ENCODE data around the gene PDAP1. TPM values are rescaled to one million over a fixed set of nuclear protein-coding genes. Genes with fewer than 3 reads are reported as not detected.
A peak's percentile ranks its signal among the peaks of the same experiment; 100 is the strongest.
"Not testable (repeated sequence)": the region's sequence is repeated elsewhere in the genome, so short reads cannot be mapped to it uniquely, and the experiment has no call there.

Gene PDAP1
- total and polyA plus RNA-seq, 2 donors from 2014 or later, result 84.7 to 119 TPM

GRCh38 chr7:99380823-99381663 lies 27.4 kb downstream of the PDAP1 start:
- Histone ChIP-seq H3K9ac (ENCODE audit: low read length in 3 of 3) (no peak overlapping the region), H3K9me3 (ENCODE audit: control insufficient read depth in 2 of 3, insufficient read depth in 1 of 3, low read length in 3 of 3) (no peaks in the 10 kb centered on the region), H3K36me3 (ENCODE audit: control insufficient read depth in 2 of 3, insufficient read depth in 3 of 3, low read length in 3 of 3) (no peaks in the 10 kb centered on the region), H3K4me3 (ENCODE audit: low read length in 3 of 3) (no peak overlapping the region), H3K27me3 (ENCODE audit: control insufficient read depth, insufficient read depth, low read length) (no peaks in the 10 kb centered on the region), H3K27ac (ENCODE audit: low read depth in 2 of 2, low read length in 2 of 2) (peak overlapping the region; percentile 41 to 60), H3K4me1 (ENCODE audit: control insufficient read depth in 2 of 3, insufficient read depth in 2 of 3, low read depth in 1 of 3, low read length in 3 of 3) (peaks cover 0 to 27% (median 0%) of the 10 kb centered on the region in 3 donors)
- no peak for FAIRE-seq
- intact Hi-C loops (cut with DNase I), result no loop called here
- peak in 1 of 5 donors; percentile 83 for DNase-seq
- no peak for TF ChIP-seq CTCF (IDR thresholded peaks at IDR 0.05; ENCODE audit: borderline replicate concordance, extremely low read depth, insufficient read depth)

GRCh38 chr7:99380032-99380822 lies 28.2 kb downstream of the PDAP1 start:
- intact Hi-C loops (cut with DNase I), result no loop called here
- DNase-seq (peak in 2 of 5 donors; percentile 21 to 51), FAIRE-seq (no peak)
- Histone ChIP-seq H3K9me3 (ENCODE audit: control insufficient read depth in 2 of 3, insufficient read depth in 1 of 3, low read length in 3 of 3) (no peaks in the 10 kb centered on the region), H3K27me3 (ENCODE audit: control insufficient read depth, insufficient read depth, low read length) (no peaks in the 10 kb centered on the region), H3K27ac (ENCODE audit: low read depth in 2 of 2, low read length in 2 of 2) (peak overlapping the region; percentile 72 to 82), H3K36me3 (ENCODE audit: control insufficient read depth in 2 of 3, insufficient read depth in 3 of 3, low read length in 3 of 3) (no peaks in the 10 kb centered on the region), H3K4me1 (ENCODE audit: control insufficient read depth in 2 of 3, insufficient read depth in 2 of 3, low read depth in 1 of 3, low read length in 3 of 3) (peaks cover 0 to 28% (median 0%) of the 10 kb centered on the region in 3 donors), H3K4me3 (ENCODE audit: low read length in 3 of 3) (no peak overlapping the region), H3K9ac (ENCODE audit: low read length in 3 of 3) (peak overlapping the region in 1 of 3 donors; percentile 19)
- TF ChIP-seq CTCF (IDR thresholded peaks at IDR 0.05; ENCODE audit: borderline replicate concordance, extremely low read depth, insufficient read depth), result no peak

GRCh38 chr7:99379693-99380031 lies 28.7 kb downstream of the PDAP1 start:
- not testable (repeated sequence) for H3K27me3 ChIP-seq (ENCODE audit: control insufficient read depth, insufficient read depth, low read length)

GRCh38 chr7:99379043-99379577 lies 29.3 kb downstream of the PDAP1 start:
- Histone ChIP-seq H3K9ac (ENCODE audit: low read length in 3 of 3) (no peak overlapping the region), H3K36me3 (ENCODE audit: control insufficient read depth in 2 of 3, insufficient read depth in 3 of 3, low read length in 3 of 3) (no peaks in the 10 kb centered on the region), H3K4me1 (ENCODE audit: control insufficient read depth in 2 of 3, insufficient read depth in 2 of 3, low read depth in 1 of 3, low read length in 3 of 3) (peaks cover 0 to 28% (median 0%) of the 10 kb centered on the region in 3 donors), H3K27me3 (ENCODE audit: control insufficient read depth, insufficient read depth, low read length) (no peaks in the 10 kb centered on the region), H3K4me3 (ENCODE audit: low read length in 3 of 3) (no peak overlapping the region), H3K27ac (ENCODE audit: low read depth in 2 of 2, low read length in 2 of 2) (peak overlapping the region; percentile 82 to 85), H3K9me3 (ENCODE audit: control insufficient read depth in 2 of 3, insufficient read depth in 1 of 3, low read length in 3 of 3) (no peaks in the 10 kb centered on the region)
- no peak for FAIRE-seq
- no peak for TF ChIP-seq CTCF (IDR thresholded peaks at IDR 0.05; ENCODE audit: borderline replicate concordance, extremely low read depth, insufficient read depth)
- DNase-seq, result peak in 1 of 5 donors; percentile 35
- intact Hi-C loops (cut with DNase I), result no loop called here

More at GRCh38 chr7:99379693-99380031, 28.7 kb downstream of the PDAP1 start:
- DNase-seq; H3K4me3 ChIP-seq (ENCODE audit: low read length in 3 of 3); intact Hi-C loops (cut with DNase I); FAIRE-seq; H3K36me3 ChIP-seq (ENCODE audit: control insufficient read depth in 2 of 3, insufficient read depth in 3 of 3, low read length in 3 of 3); H3K9me3 ChIP-seq (ENCODE audit: control insufficient read depth in 2 of 3, insufficient read depth in 1 of 3, low read length in 3 of 3): not testable (repeated sequence)
- H3K27ac ChIP-seq (ENCODE audit: low read depth in 2 of 2, low read length in 2 of 2), result peak overlapping the region; percentile 82 to 85
- peaks cover 0 to 28% (median 0%) of the 10 kb centered on the region in 3 donors for H3K4me1 ChIP-seq (ENCODE audit: control insufficient read depth in 2 of 3, insufficient read depth in 2 of 3, low read depth in 1 of 3, low read length in 3 of 3)
- H3K9ac ChIP-seq (ENCODE audit: low read length in 3 of 3), result peak overlapping the region in 1 of 3 donors; percentile 19

Measured in kidney (tissue), 14 donors.